ENCODE measurements around the gene GNAI3.
A peak's percentile ranks its signal among the peaks of the same experiment; 100 is the strongest.

The GNAI3 gene

DNA sequence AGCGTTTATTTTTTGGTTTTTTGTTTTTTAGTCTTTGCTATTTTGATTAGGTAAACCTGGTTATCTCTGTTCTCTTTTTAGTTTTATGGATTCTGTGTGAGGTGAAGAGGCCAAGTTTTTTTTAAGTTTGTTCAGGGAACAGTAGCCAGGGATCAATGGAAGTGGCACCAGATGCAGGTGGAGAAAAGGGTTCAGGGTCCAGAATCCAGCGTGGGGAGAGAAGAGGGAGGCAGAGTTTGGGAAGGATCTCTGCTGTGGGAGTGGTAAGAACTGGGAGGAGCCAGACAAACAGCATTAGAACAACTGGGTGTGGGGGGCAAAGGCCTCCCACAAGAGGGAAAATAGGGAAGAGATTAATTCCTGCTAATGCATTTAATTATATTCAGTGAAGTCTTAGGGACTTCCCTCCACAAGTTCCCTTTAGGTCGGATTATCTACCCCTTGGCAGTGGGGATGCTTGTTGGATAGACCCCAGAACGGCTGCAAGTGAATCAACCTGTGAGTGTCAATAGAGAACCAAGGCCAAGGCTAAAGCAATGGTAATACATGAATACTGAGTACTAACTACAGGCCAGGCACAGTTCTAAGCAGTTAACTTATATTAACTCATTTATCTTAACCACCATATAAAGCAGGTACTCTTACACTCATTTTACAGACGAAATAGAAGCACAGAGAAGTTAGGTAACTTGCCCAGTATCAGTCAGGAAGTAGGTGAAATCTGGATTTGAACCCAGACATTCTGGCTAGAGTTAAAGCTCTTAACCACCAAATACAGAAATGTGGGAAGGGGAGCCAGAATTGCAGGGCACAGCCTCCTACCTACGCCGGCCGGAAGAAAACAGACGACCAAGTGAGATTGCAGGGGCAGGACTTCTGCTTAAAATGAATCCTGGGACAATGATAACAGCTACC, 70.5 kb downstream of the GNAI3 start:
- peak overlapping the region; percentile 91 for H3K4me3 ChIP-seq (ENCODE audit: control insufficient read depth, low read depth, low read length)
- no peak for DNase-seq (ENCODE audit: low read depth)
- TF ChIP-seq, protein P1, sequence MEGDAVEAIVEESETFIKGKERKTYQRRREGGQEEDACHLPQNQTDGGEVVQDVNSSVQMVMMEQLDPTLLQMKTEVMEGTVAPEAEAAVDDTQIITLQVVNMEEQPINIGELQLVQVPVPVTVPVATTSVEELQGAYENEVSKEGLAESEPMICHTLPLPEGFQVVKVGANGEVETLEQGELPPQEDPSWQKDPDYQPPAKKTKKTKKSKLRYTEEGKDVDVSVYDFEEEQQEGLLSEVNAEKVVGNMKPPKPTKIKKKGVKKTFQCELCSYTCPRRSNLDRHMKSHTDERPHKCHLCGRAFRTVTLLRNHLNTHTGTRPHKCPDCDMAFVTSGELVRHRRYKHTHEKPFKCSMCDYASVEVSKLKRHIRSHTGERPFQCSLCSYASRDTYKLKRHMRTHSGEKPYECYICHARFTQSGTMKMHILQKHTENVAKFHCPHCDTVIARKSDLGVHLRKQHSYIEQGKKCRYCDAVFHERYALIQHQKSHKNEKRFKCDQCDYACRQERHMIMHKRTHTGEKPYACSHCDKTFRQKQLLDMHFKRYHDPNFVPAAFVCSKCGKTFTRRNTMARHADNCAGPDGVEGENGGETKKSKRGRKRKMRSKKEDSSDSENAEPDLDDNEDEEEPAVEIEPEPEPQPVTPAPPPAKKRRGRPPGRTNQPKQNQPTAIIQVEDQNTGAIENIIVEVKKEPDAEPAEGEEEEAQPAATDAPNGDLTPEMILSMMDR (conservative IDR thresholded peaks at IDR 0.05; ENCODE audit: control insufficient read depth, insufficient read depth, low read depth, low read length), result no peak

GRCh38 chr1:109619576-109620400, 71.4 kb downstream of the GNAI3 start, which contains the start of the genes AMPD2 and GNAT2:
Gene AMPD2 (plus strand): TSS chr1:109619837. CDS start chr1:109621176, 1,339 bp downstream.
Gene GNAT2 (minus strand): TSS chr1:109619616. CDS start chr1:109612870, 6,746 bp downstream.
- peak; percentile 85 for DNase-seq (ENCODE audit: low read depth)
- peak within 1 kb of the TSS; percentile 91 for H3K4me3 ChIP-seq (ENCODE audit: control insufficient read depth, low read depth, low read length)
- TF ChIP-seq, protein P1 (conservative IDR thresholded peaks at IDR 0.05; ENCODE audit: control insufficient read depth, insufficient read depth, low read depth, low read length), result no peak

DNA sequence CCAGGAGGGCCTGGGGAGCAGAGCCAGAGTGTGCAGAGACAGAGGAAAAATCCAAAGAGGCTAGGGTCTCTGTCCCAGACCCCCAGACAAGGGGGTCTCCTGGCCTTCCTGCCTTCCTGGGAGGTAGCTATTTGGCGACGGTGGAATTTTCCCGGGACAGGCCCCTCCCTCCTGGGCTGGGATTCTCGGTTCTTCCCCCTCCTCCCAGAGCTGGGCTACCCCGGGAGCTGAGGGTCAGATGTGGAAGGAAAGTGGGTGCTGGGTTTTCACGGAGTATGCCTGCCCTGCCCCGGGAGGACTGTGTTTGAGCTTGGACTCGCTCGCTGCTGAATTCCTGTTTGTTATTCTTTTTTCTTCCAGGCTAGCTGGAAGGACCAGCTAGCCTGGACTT, 72.0 kb downstream of the GNAI3 start:
- peak; percentile 50 for DNase-seq (ENCODE audit: low read depth)
- H3K4me3 ChIP-seq (ENCODE audit: control insufficient read depth, low read depth, low read length), result peak overlapping the region; percentile 91
- TF ChIP-seq, protein P1 (conservative IDR thresholded peaks at IDR 0.05; ENCODE audit: control insufficient read depth, insufficient read depth, low read depth, low read length), result no peak

- peak overlapping the region; percentile 91 for H3K4me3 ChIP-seq (ENCODE audit: control insufficient read depth, low read depth, low read length)
- DNase-seq (ENCODE audit: low read depth), result peak; percentile 90
- TF ChIP-seq, protein P1 (conservative IDR thresholded peaks at IDR 0.05; ENCODE audit: control insufficient read depth, insufficient read depth, low read depth, low read length), result no peak
These were observed 72.4 kb downstream of the GNAI3 start for GRCh38 chr1:109620841-109621286.

GRCh38 chr1:109621379-109622136, 73.1 kb downstream of the GNAI3 start:
- peak overlapping the region; percentile 91 for H3K4me3 ChIP-seq (ENCODE audit: control insufficient read depth, low read depth, low read length)
- TF ChIP-seq, protein P1 (conservative IDR thresholded peaks at IDR 0.05; ENCODE audit: control insufficient read depth, insufficient read depth, low read depth, low read length), result no peak
- DNase-seq (ENCODE audit: low read depth), result peak; percentile 40

Data from fibroblast of mammary gland (primary cell).